Upper lobe of left lung (tissue), 6 donors: ENCODE data around the gene LRRC15. TPM values are rescaled to one million over a fixed set of nuclear protein-coding genes. Genes with fewer than 3 reads are reported as not detected.
A peak's percentile ranks its signal among the peaks of the same experiment; 100 is the strongest.

Experiments
- ATAC-seq, 2 donors: fragments of 200-7000 bp; cut with Tn5 transposase; one replicate each; pipeline ENCODE4 v1.9.1; 2022; ENCODE audit warnings: mild to moderate bottlenecking in 2 of 2, moderate library complexity in 2 of 2; ENCODE audit not compliant: low FRiP score in 2 of 2
- DNase-seq, 2 donors: peaks; one replicate each; pipeline ENCODE4 v3.0.0-alpha.2; 2019 to 2020
- H3K27ac ChIP-seq, 4 donors: fragments of 200-600 bp; sonication (generic); one replicate each; pipeline ENCODE4 v1.5.1; 2016 to 2019
- H3K27me3 ChIP-seq, 4 donors: fragments of 200-600 bp; sonication (generic); one replicate each; pipeline ENCODE4 v1.5.1; 2017 to 2019
- H3K36me3 ChIP-seq, 4 donors: fragments of 200-600 bp; sonication (generic); one replicate each; pipeline ENCODE4 v1.5.1; 2016 to 2019
- H3K4me1 ChIP-seq, 4 donors: fragments of 200-600 bp; sonication (generic); one replicate each; pipeline ENCODE4 v1.5.1; 2018 to 2019
- H3K4me3 ChIP-seq, 4 donors: fragments of 200-600 bp; sonication (generic); one replicate each; pipeline ENCODE4 v1.5.1; 2017 to 2019; ENCODE audit warnings: mild to moderate bottlenecking in 2 of 4, moderate library complexity in 1 of 4
- H3K9me3 ChIP-seq, 4 donors: fragments of 200-600 bp; sonication (generic); one replicate each; pipeline ENCODE4 v1.5.1; 2018 to 2019
- CTCF ChIP-seq, 6 experiments: fragments of 450-650 bp in 4 of 6; fragments of 200-600 bp in 2 of 6; sonication (generic) in 2 of 6; IDR thresholded peaks; one replicate each; pipeline ENCODE4 v1.5.1; 2016 to 2019; ENCODE audit warnings: antibody characterized with exemption in 6 of 6
- EP300 ChIP-seq, 4 donors: sonication (generic); formaldehyde crosslinking; IDR thresholded peaks; one replicate each; pipeline ENCODE4 v1.5.1; 2017; ENCODE audit warnings: antibody characterized with exemption in 4 of 4, control low read depth in 2 of 4
- POLR2A ChIP-seq, 4 donors: fragments of 450-650 bp; IDR thresholded peaks; one replicate each; pipeline ENCODE4 v1.5.1; 2016 to 2017; ENCODE audit warnings: antibody characterized with exemption in 4 of 4, mild to moderate bottlenecking in 2 of 4
- POLR2AphosphoS5 ChIP-seq, 2 donors: sonication (generic); formaldehyde crosslinking; IDR thresholded peaks; one replicate each; pipeline ENCODE4 v1.5.1; 2017; ENCODE audit warnings: antibody characterized with exemption in 2 of 2
- WGBS, 2 donors: methylation state at CpG; one replicate each; pipeline ENCODE4 v1.1.5; 2017 to 2018; 5-methylcytosine and 5-hydroxymethylcytosine counted together
- total RNA-seq, 6 donors: library from RNA; depleted of rRNA in 4 of 6; stranded (reverse); fragments of >200 nt in 4 of 6; gene quantifications; one replicate each; pipeline versions ENCODE4 v1.1.0 to v1.2.1, GENCODE V29; 2016 to 2021
- donor health status: DM: no; HTN: no; CAD: no; lungs with moderate emphysema.
- donor health status: DM: no; HTN: yes; CAD: no; lungs with severe emphysema.

The LRRC15 gene
- total RNA-seq, 6 donors from 2014 or later = 0.15 to 1.1 (median 1.0) TPM; not detected in 3

- H3K27ac ChIP-seq = no peak overlapping the region
- ATAC-seq (no peak), DNase-seq (peak in 1 of 2 donors; percentile 62)
- TF ChIP-seq POLR2A (IDR thresholded peaks at IDR 0.05) (no peak), EP300 (IDR thresholded peaks at IDR 0.05) (no peak)
- H3K27me3 ChIP-seq = no peaks in the 10 kb centered on the region
- H3K9me3 ChIP-seq = no peaks in the 10 kb centered on the region
- no peak overlapping the region for H3K4me3 ChIP-seq
- peaks cover 0 to 5% (median 0%) of the 10 kb centered on the region in 4 donors for H3K4me1 ChIP-seq
- H3K36me3 ChIP-seq = no peaks in the 10 kb centered on the region
- 85 to 90% methylated on average over 7 to 12 of the region's 12 CpGs for WGBS, 2 donors
Measured at GRCh38 chr3:194384569-194385001, 15.0 kb upstream of the LRRC15 start.

DNA sequence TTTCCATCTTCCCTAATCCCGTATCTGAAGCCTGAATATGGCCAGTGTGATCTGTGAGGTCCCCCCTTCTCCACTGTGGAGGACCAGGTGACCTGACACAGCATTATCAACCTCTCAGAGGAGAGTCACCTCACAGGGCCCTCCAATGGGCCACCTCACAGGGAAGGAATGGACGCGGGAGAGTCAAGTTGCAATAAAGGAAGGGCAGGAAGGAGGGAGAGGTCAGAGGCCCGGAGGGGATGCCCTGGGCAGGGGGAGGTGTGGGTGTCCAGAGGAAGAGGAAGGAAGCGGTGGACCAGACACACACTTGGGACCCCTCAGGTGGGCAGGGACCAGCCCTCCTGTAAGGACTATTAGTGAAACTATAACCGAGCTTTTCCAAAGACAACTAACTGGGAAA lies 14.6 kb upstream of the LRRC15 start:
- no peak for TF ChIP-seq POLR2A (IDR thresholded peaks at IDR 0.05)
- TF ChIP-seq CTCF (IDR thresholded peaks at IDR 0.05) = no peak
- no peak for TF ChIP-seq EP300 (IDR thresholded peaks at IDR 0.05)
- no peak for TF ChIP-seq POLR2AphosphoS5 (IDR thresholded peaks at IDR 0.05)
- DNase-seq = no peak
- H3K27ac ChIP-seq = no peak overlapping the region
- no peaks in the 10 kb centered on the region for H3K9me3 ChIP-seq
- 66 to 89% methylated on average over 6 of the region's 6 CpGs for WGBS, 2 donors
- H3K4me3 ChIP-seq = no peak overlapping the region
- no peaks in the 10 kb centered on the region for H3K36me3 ChIP-seq
- H3K4me1 ChIP-seq = peaks cover 0 to 5% (median 0%) of the 10 kb centered on the region in 4 donors
- no peaks in the 10 kb centered on the region for H3K27me3 ChIP-seq
- no peak for ATAC-seq

GRCh38 chr3:194383276-194383940 lies 13.9 kb upstream of the LRRC15 start:
- no peak for ATAC-seq
- DNase-seq = no peak
- TF ChIP-seq POLR2AphosphoS5 (IDR thresholded peaks at IDR 0.05) (no peak), CTCF (IDR thresholded peaks at IDR 0.05) (no peak), EP300 (IDR thresholded peaks at IDR 0.05) (no peak), POLR2A (IDR thresholded peaks at IDR 0.05) (no peak)
- Histone ChIP-seq H3K4me1 (peaks cover 0 to 5% (median 0%) of the 10 kb centered on the region in 4 donors), H3K36me3 (no peaks in the 10 kb centered on the region), H3K9me3 (no peaks in the 10 kb centered on the region), H3K27me3 (no peaks in the 10 kb centered on the region), H3K4me3 (no peak overlapping the region), H3K27ac (no peak overlapping the region)
- 90 to 94% methylated on average over 13 to 14 of the region's 14 CpGs for WGBS, 2 donors

DNA sequence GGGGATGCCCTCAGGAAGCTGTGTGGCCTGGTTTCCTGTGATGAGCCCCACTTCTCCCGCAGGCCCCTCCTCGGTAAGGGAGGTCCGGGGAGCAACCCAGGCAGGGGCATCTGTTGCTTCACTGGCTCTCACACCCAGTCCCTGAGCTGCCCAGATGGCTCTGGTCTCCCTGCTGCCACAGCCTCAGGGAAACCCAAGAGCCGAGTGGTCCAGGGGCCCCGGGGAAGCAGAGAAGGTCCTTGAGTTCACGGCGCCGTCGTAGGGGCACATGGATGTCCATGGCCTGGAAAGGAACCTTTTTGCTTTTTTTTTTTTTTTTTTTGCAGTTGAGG lies 13.3 kb upstream of the LRRC15 start:
- no peak overlapping the region for H3K4me3 ChIP-seq
- no peak for TF ChIP-seq POLR2AphosphoS5 (IDR thresholded peaks at IDR 0.05)
- no peak for TF ChIP-seq CTCF (IDR thresholded peaks at IDR 0.05)
- no peak for TF ChIP-seq POLR2A (IDR thresholded peaks at IDR 0.05)
- TF ChIP-seq EP300 (IDR thresholded peaks at IDR 0.05) = no peak
- no peaks in the 10 kb centered on the region for H3K9me3 ChIP-seq
- no peaks in the 10 kb centered on the region for H3K27me3 ChIP-seq
- 60 to 69% methylated on average over 9 of the region's 9 CpGs for WGBS, 2 donors
- no peaks in the 10 kb centered on the region for H3K36me3 ChIP-seq
- DNase-seq (no peak), ATAC-seq (no peak)
- peaks cover 0 to 5% (median 0%) of the 10 kb centered on the region in 4 donors for H3K4me1 ChIP-seq
- H3K27ac ChIP-seq = no peak overlapping the region

- 66 to 81% methylated on average over 11 to 20 of the region's 20 CpGs for WGBS, 2 donors
- no peak for DNase-seq
- Histone ChIP-seq H3K4me1 (peaks cover 0 to 5% (median 0%) of the 10 kb centered on the region in 4 donors), H3K4me3 (no peak overlapping the region), H3K9me3 (no peaks in the 10 kb centered on the region), H3K27me3 (no peaks in the 10 kb centered on the region), H3K36me3 (no peaks in the 10 kb centered on the region), H3K27ac (no peak overlapping the region)
- no peak for ATAC-seq
- TF ChIP-seq POLR2A (IDR thresholded peaks at IDR 0.05) (no peak), POLR2AphosphoS5 (IDR thresholded peaks at IDR 0.05) (no peak), CTCF (IDR thresholded peaks at IDR 0.05) (no peak), EP300 (IDR thresholded peaks at IDR 0.05) (no peak)
Measured at GRCh38 chr3:194382196-194382891, 12.8 kb upstream of the LRRC15 start.
